Pons (tissue), 1 donor: ENCODE results near the gene CLDN15.
"Not testable (repeated sequence)": the region's sequence is repeated elsewhere in the genome, so short reads cannot be mapped to it uniquely, and the experiment has no call there.

ENCODE experiments used
- DNase-seq: peaks from one replicate; pipeline ENCODE4 v3.0.0-alpha.2; 2016; ENCODE audit warnings: low spot score

The CLDN15 gene

DNA sequence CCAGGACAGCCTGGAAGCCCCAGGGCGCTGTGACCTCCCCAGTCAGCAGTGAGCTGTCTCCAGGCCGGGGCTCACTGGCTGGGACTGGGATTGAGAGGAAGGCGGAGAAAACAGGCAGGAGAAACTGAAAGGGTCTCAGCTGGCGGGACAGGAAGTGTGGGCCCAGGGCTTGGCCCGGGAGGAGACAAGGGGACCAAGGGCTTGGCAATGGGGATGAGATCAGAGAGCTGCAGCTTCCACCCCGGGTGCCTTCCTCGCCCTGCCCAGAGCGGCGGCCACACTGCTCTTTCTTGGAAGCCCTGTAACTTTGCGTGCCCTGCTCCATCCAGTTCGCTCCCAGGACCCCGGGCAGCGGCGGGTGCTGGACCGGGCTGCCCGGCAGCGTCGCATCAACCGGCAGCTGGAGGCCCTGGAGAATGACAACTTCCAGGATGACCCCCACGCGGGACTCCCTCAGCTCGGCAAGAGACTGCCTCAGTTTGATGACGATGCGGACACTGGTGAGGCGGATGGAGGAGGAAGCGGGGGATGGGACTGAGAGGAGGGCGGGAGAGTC is 15.2 kb downstream of the CLDN15 start:
- no peak for DNase-seq

GRCh38 chr7:101220295-101220694 is 17.3 kb downstream of the CLDN15 start:
- DNase-seq, result no peak

DNA sequence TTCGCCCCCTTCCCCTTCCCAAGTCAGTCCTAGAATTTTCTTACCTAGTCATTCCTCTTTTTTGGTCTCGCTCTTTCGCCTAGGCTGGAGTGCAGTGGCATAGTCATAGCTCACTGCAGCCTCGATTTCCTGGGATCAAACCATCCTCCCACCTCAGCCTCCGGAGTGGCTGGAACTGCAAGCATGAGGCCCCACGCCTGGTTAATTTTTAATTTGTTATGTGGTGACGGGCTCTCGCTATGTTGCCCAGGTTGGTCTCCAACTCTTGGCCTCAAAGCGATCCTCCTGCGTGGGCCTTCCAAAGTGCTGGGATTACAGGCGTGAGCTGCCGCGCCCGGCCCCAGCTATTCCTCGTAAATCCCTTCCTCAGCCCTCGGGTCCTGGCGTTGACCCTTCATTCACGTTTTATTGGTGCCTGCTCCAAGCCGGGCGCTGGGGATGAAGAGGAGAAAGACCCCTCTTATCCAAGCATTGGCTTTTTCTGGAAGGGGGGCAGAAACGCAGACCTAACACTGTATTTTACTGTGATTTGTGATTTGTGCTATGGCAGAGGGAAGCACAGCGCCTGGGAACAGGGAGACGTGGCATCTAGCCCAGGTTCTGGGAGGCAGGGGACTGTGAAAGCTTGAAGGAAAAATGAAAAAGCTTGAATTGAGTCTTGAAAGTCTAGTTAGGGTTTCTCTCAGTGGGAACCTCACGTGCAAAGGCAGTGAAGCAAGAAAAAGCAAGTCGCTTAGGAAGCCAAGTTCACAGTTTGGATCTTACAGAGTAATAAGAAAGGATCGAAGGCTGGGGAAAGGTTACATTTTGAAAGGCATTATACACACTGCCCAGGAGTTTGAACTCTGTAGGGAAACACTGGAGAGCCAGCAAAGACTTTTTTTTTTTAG is 19.1 kb downstream of the CLDN15 start:
- DNase-seq, result no peak

DNA sequence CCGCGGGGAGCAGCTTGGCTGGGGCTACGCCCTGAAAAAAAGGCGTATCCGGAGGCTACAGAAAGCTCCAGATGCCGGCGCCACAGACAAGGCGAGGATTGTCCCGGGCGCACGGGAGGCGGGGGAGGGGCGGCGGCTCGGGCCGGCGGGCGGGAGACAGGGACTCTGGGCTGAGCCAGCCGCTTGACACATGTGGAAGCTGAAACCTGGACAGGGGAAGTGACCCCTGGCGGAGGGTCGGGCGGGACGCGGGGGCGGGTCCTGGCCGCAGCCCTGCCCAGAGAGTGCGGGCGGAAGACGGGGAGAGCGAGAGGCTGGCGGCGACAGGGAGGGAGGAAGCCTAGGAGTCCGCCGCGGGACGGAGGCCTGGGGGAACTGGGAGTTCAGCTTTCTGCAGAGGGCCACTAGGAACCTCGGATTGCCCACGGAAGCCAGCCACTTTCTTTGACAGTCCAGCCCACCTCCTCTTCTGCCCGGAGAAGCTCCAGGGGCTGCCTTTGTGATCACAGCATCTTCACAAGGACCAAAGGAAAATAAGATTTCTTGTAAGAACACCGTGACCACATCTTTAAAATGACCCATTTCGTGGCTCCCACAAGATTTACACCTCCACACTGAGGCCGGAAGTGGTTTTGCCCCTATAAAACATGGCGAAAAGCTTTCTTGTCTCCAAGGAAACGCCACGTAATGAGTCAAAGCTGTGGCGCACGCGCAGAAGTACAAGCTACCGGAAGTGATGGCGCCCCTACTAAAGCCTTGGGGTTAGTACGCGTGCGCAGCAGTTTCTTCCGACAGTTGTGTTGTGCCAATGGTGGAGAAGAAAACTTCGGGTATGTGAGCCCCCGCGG is 20.0 kb downstream of the CLDN15 start, which contains the start of the genes PLOD3 and ZNHIT1:
TSS of gene PLOD3 (minus strand) at position 194 of the 848 bp plus-strand sequence. CDS start 307 bp downstream, outside the sequence.
TSS of gene ZNHIT1 (plus strand) at position 778 of the 848 bp plus-strand sequence. CDS start at position 809, 31 bp downstream.
- peak; percentile 99 for DNase-seq

DNA sequence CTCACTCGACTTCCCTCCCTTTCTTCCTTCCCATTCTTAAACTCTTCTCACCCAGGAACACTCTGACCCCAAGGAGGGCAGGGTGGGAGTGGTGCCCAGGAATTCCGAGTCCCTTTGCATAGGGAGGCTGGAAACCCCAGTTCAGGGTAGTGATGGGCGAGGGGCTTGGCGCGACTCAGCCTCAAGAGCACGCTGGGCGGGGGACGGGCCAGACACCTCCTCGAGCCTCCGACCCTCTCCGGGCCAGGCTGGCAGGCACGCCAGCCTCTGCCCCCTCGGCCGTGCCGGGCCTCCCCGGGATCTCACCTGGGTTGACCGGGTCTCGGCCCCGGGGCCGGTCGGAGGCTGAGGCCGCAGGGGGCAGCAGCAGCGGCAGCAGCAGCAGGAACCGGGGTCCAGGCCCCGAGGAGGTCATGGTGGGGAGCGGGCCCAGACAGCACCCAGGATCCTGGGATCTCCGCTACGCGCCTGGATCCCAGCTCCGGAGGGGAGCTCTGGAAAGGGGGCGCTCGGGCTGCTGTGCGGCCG is 20.7 kb downstream of the CLDN15 start:
- DNase-seq, result no peak

GRCh38 chr7:101216001-101216859 is 21.4 kb downstream of the CLDN15 start:
- DNase-seq, result no peak

- DNase-seq, result no peak
These were observed 25.6 kb downstream of the CLDN15 start for GRCh38 chr7:101212014-101212413.

DNA sequence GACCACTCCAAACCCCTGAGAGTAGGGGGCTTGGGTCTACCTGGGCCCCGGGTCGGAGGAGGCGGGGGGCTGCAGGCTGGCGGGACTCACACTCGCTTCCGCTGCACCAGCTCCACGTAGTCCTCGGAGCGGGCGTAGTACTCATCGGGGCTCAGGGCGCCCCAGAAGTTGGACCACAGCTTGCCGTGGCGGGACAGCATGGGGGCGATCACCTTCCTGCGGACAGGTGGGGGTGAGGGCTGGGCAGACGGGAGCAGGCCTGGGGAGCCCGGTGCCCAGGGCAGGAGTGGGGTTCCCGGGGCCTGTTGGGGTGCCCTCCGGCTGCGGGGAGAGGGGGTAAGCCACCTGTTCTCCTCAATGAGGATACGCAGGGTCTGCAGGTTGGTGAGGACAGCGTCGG is 26.1 kb downstream of the CLDN15 start:
- no peak for DNase-seq

DNA sequence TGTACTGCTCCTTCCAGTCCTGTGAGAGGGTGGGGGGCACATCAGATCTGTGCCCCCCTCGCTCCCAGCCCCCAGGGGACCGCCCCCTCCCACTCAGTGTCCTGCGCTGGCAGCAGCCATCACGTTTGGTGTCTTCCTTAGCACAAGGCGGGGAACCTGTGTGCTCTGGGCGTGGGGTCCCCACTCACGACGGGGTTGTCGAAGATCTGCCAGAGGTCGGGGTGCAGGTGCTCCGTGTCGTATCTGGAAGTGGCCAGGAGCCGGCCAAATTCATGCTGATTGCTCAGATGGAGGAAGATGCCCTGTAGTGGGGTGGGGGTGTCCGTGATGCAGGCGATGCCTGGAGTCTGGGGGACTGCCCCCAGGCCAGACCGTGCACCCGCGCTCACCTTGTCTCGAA is 27.5 kb downstream of the CLDN15 start:
- no peak for DNase-seq

GRCh38 chr7:101208794-101209193 is 28.8 kb downstream of the CLDN15 start:
- DNase-seq, result no peak

DNA sequence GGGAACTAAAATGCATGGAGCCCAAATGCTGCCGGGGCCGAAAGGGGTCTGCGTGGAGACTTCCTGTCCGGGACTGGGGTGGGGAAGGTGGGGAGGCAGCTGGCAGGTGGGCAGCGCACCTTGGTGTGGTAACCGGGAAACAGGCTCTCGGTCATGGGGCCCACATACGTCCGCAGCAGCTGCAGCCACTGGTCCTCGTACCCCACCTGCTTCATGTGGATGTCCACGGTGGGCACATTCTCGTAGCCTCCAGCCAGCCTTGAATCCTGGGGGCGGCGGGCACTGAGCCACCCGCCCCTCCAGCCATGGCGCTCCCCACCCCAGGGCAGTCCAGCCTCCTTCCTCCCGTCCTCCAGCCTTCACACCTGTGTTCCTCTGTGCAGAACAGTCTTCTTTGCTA is 30.1 kb downstream of the CLDN15 start:
- DNase-seq, result no peak

- no peak for DNase-seq
These were observed 30.9 kb downstream of the CLDN15 start for GRCh38 chr7:101206665-101207042.

- DNase-seq, result no peak
These were observed 31.5 kb downstream of the CLDN15 start for GRCh38 chr7:101205901-101206664.

- DNase-seq, result not testable (repeated sequence)
These were observed 33.6 kb downstream of the CLDN15 start for GRCh38 chr7:101203740-101204738.

DNA sequence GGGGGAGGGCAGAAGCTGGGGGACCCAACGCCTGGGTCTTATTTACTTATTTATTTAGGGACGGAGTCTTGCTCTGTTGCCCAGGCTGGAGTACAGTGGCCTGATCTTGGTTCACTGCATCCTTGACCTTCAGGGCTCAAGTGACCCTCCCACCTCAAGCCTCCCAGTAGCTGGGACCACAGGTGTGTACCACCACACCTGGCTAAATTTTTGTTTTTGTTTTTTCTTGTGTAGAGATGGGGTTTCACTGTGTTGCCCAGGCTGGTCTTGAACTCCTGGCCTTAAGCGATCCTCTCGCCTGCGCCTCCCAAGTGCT is 35.0 kb downstream of the CLDN15 start:
- no peak for DNase-seq

GRCh38 chr7:101201695-101202602 is 35.7 kb downstream of the CLDN15 start:
- DNase-seq, result no peak

GRCh38 chr7:101200862-101201599 is 36.6 kb downstream of the CLDN15 start, which contains the start of gene MOGAT3:
TSS of gene MOGAT3 (minus strand) at chr7:101201036. CDS start at chr7:101200854, 182 bp downstream.
- DNase-seq, result no peak
